RWPE2 (cell line): Measurements from ENCODE around the gene MDH1.
"Not testable (repeated sequence)": the region's sequence is repeated elsewhere in the genome, so short reads cannot be mapped to it uniquely, and the experiment has no call there.

Experiments
- ATAC-seq: fragments of 200-7000 bp; cut with Tn5 transposase; 3 replicates; pipeline ENCODE4 v1.9.1; 2021; ENCODE audit warnings: low read depth
- DNase-seq: peaks from one replicate; pipeline ENCODE4 v3.0.0-alpha.2; 2020; ENCODE audit warnings: low spot score
- H3K27ac ChIP-seq: fragments of 450-650 bp; 2 replicates; pipeline ENCODE4 v1.5.1; 2017; ENCODE audit warnings: mild to moderate bottlenecking; ENCODE audit not compliant: poor library complexity, severe bottlenecking
- H3K27me3 ChIP-seq: fragments of 250-450 bp; sonication (Bioruptor Pico); 2 replicates; pipeline ENCODE4 v1.5.1; 2021; ENCODE audit warnings: mild to moderate bottlenecking, moderate library complexity; ENCODE audit not compliant: insufficient read depth, poor library complexity, severe bottlenecking
- H3K36me3 ChIP-seq: fragments of 250-450 bp; sonication (Bioruptor Pico); 2 replicates; pipeline ENCODE4 v1.5.1; 2020; ENCODE audit warnings: low read depth, mild to moderate bottlenecking, moderate library complexity
- H3K4me1 ChIP-seq: fragments of 250-450 bp; sonication (Bioruptor Pico); 2 replicates; pipeline ENCODE4 v1.5.1; 2021; ENCODE audit warnings: mild to moderate bottlenecking, moderate library complexity; ENCODE audit not compliant: insufficient read depth, poor library complexity, severe bottlenecking
- H3K4me3 ChIP-seq: fragments of 250-450 bp; sonication (Bioruptor Pico); 2 replicates; pipeline ENCODE4 v1.5.1; 2021; ENCODE audit warnings: mild to moderate bottlenecking, moderate library complexity; ENCODE audit not compliant: severe bottlenecking
- H3K9me3 ChIP-seq: fragments of 250-450 bp; sonication (Bioruptor Pico); 2 replicates; pipeline ENCODE4 v1.5.1; 2021; ENCODE audit warnings: mild to moderate bottlenecking, moderate library complexity; ENCODE audit not compliant: severe bottlenecking
- TF ChIP-seq, protein P1 (sequence below): fragments of 450-650 bp; IDR thresholded peaks from one replicate; pipeline ENCODE4 v1.5.1; 2017; ENCODE audit warnings: mild to moderate bottlenecking, moderate library complexity; ENCODE audit not compliant: poor library complexity, severe bottlenecking

MDH1 gene

DNA sequence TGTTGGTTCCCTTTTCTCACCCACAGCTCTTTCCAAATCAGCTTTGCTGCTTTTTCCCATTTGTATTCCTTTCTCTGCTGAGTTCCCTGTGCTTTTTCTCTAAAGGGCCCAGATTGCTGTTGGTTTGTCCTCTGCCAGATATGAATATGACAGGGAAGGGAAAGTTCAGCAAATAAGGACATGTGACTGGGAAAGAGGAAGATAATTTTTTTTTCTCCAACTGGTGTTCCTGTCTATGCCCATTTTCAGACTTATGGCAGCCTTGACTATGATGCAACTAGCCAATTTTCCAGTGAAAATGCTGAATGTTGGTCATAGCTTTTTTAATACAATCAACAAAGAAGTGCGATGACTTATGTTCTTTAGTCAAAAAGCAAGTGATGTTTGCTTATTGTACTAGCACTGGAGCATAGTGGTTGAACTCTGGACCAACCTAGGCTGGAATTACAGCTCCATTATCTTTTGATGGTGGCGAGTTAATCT, 7.7 kb downstream of the MDH1 start:
- ATAC-seq: no peak
- no peaks in the 10 kb centered on the region for H3K9me3 ChIP-seq
- DNase-seq: no peak
- TF ChIP-seq, protein P1, sequence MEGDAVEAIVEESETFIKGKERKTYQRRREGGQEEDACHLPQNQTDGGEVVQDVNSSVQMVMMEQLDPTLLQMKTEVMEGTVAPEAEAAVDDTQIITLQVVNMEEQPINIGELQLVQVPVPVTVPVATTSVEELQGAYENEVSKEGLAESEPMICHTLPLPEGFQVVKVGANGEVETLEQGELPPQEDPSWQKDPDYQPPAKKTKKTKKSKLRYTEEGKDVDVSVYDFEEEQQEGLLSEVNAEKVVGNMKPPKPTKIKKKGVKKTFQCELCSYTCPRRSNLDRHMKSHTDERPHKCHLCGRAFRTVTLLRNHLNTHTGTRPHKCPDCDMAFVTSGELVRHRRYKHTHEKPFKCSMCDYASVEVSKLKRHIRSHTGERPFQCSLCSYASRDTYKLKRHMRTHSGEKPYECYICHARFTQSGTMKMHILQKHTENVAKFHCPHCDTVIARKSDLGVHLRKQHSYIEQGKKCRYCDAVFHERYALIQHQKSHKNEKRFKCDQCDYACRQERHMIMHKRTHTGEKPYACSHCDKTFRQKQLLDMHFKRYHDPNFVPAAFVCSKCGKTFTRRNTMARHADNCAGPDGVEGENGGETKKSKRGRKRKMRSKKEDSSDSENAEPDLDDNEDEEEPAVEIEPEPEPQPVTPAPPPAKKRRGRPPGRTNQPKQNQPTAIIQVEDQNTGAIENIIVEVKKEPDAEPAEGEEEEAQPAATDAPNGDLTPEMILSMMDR: no peak
- H3K27ac ChIP-seq: no peak overlapping the region
- no peaks in the 10 kb centered on the region for H3K4me1 ChIP-seq
- H3K4me3 ChIP-seq: no peak overlapping the region
- no peaks in the 10 kb centered on the region for H3K27me3 ChIP-seq
- peaks cover 97% of the 10 kb centered on the region for H3K36me3 ChIP-seq

DNA sequence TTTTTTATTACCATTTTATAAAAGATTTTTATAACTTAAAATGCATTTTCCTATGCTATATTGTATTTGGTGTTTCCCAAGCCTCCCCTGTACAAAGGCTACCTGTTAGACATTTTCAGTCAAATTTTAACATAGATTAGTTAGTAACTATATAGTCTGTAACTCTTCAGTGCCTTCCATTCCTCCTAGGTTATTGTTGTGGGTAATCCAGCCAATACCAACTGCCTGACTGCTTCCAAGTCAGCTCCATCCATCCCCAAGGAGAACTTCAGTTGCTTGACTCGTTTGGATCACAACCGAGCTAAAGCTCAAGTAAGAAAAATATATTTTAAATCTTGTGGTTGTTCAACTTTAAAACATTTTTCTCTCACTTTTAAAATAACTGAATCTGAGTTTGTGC, 10.2 kb downstream of the MDH1 start:
- Histone ChIP-seq H3K4me3 (no peak overlapping the region), H3K36me3 (peaks cover 97% of the 10 kb centered on the region), H3K27me3 (no peaks in the 10 kb centered on the region), H3K9me3 (no peaks in the 10 kb centered on the region), H3K4me1 (no peaks in the 10 kb centered on the region), H3K27ac (no peak overlapping the region)
- TF ChIP-seq, protein P1: no peak
- DNase-seq (no peak), ATAC-seq (no peak)

DNA sequence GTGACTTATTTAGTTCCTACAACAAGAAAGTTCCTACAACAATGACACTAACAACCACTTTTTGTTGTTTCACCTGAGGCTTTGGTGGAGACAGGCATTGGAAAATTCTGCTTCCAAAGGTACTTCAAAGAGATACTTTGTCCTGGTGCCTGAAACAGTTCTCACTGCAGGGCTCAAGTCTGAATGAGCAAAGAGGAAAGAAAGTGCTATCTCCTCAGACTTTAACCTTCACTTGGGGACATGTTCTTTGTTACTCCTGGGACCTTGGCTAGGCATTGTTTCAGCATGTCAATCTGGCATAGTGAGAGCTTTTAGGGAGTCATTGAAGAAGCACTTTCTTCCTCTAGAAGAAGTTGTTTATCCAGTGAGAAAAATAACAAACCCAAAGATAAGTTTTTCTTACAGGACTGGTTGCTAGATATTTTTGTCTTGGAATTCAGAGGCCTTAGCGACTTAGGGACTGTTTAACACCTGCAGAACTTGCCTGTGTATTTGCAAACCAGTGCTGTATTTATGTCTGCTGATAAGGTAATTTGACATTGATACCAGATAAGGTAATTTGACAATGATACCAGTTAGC, 12.2 kb downstream of the MDH1 start:
- no peaks in the 10 kb centered on the region for H3K27me3 ChIP-seq
- no peak for ATAC-seq
- peaks cover 97% of the 10 kb centered on the region for H3K36me3 ChIP-seq

DNA sequence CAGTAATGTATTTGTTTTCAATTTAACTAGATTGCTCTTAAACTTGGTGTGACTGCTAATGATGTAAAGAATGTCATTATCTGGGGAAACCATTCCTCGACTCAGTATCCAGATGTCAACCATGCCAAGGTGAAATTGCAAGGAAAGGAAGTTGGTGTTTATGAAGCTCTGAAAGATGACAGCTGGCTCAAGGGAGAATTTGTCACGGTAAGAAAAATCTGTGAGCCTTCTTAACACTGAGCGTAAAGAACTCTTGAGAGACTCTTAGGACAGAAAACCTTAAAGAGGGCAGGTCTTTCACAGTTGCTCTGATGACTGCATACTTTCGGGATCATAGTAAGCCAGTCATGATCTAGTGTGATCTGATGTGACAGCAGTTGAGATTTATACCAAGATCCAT, 15.9 kb downstream of the MDH1 start:
- no peaks in the 10 kb centered on the region for H3K27me3 ChIP-seq
- TF ChIP-seq, protein P1: no peak
- peaks cover 74% of the 10 kb centered on the region for H3K36me3 ChIP-seq
- H3K9me3 ChIP-seq: no peaks in the 10 kb centered on the region
- DNase-seq (no peak), ATAC-seq (no peak)
- H3K4me1 ChIP-seq: no peaks in the 10 kb centered on the region
- no peak overlapping the region for H3K4me3 ChIP-seq
- no peak overlapping the region for H3K27ac ChIP-seq

More for the DNA sequence above, 12.2 kb downstream of the MDH1 start:
- TF ChIP-seq, protein P1: no peak
- no peak overlapping the region for H3K4me3 ChIP-seq
- H3K4me1 ChIP-seq: no peaks in the 10 kb centered on the region
- no peaks in the 10 kb centered on the region for H3K9me3 ChIP-seq
- no peak overlapping the region for H3K27ac ChIP-seq
- DNase-seq: no peak

DNA sequence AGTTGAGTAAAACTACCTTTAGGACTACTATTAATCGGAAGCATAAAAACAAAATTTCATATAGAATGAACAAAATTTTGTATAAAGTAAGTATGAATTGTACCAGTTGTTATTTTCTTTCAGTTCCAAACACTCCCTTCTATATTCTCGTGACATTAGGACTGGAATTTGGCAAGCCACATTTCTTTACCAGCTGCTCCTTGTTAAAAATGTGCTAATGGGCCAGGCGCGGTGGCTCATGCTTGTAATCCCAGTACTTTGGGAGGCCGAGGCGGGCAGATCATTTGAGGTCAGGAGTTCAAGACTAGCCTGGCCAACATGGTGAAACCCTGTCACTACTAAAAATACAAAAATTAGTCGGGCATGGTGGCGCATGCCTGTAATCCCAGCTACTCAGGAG, 20.1 kb downstream of the MDH1 start:
- H3K4me3 ChIP-seq, H3K4me1 ChIP-seq, DNase-seq, H3K27ac ChIP-seq, ATAC-seq, H3K27me3 ChIP-seq, H3K9me3 ChIP-seq: not testable (repeated sequence)
- peaks cover 35% of the 10 kb centered on the region for H3K36me3 ChIP-seq
